Chondrocyte (in vitro differentiated cells): ENCODE results near the gene LTB4R. TPM values are rescaled to one million over a fixed set of nuclear protein-coding genes. Genes with fewer than 3 reads are reported as not detected.

Source experiments
- DNase-seq: peaks from one replicate; pipeline ENCODE4 v3.0.0; 2021; ENCODE audit warnings: mixed read lengths, low spot score
- H3K27ac Mint-ChIP-seq: one replicate; pipeline ENCODE4 v1.8.0; 2021; ENCODE audit warnings: mild to moderate bottlenecking, moderate library complexity, mixed read lengths; ENCODE audit not compliant: unreplicated experiment
- H3K27me3 Mint-ChIP-seq: 2 replicates; pipeline ENCODE4 v1.8.0; 2021; ENCODE audit warnings: low read depth, mixed read lengths
- H3K36me3 Mint-ChIP-seq: 2 replicates; pipeline ENCODE4 v1.8.0; 2021; ENCODE audit warnings: low read depth, mixed read lengths
- H3K4me1 Mint-ChIP-seq: 2 replicates; pipeline ENCODE4 v1.8.0; 2021; ENCODE audit warnings: low read depth, mild to moderate bottlenecking, mixed read lengths
- H3K4me3 Mint-ChIP-seq: one replicate; pipeline ENCODE4 v1.8.0; 2021; ENCODE audit warnings: mild to moderate bottlenecking, moderate library complexity, mixed read lengths; ENCODE audit not compliant: unreplicated experiment
- H3K9me3 Mint-ChIP-seq: 2 replicates; pipeline ENCODE4 v1.8.0; 2021; ENCODE audit warnings: low read depth, mixed read lengths
- CTCF ChIP-seq: fragments of 200-600 bp; sonication (generic); IDR thresholded peaks from 2 replicates; pipeline ENCODE4 v1.5.0; 2021; ENCODE audit warnings: antibody characterized with exemption, mild to moderate bottlenecking, moderate library complexity
- total RNA-seq: library from RNA; stranded (reverse); gene quantifications from 3 replicates; pipeline ENCODE4 v1.2.1, GENCODE V29; 2021

Gene LTB4R
- total RNA-seq, 1 donor from 2014 or later = 7.3 TPM

DNA sequence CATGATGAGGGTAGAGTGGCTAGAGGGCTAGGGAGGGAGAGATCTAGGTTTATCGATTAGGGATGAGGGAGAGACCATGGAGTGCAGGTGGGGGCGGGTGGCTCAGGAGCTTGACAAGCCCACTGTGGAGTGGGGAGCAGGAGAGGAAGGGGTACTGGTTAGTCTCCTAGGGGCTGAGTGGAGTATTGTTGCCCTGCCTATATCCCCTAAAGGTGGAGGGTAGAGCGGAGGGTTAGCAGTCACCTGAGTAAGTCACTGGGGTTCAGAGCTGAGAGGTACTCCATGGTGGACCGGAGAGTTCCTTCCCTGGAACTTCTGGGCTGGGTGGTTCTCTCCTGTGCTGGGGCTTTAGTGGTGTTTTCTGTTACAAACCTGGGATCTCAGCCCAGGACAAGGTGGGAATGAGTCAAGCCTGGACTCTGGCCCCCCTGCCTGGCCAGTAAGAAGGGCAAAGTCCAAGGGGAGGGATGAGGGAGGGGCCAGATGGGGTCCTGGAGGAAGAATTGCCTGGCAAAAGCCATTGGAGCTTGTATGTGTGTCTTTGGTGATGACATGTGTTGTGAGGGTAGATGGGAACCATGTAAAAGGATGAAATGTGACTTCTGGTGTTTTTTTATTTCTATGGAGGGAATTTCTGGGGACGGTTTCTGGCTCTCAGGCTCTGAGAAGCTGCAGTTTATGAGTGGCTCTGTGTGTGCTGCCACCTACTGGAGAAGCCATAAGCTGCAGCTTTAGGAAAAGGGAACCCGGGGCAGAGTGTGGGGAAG lies 3.5 kb upstream of the LTB4R start, which contains the start of gene CIDEB:
CIDEB (minus strand) TSS at position 403 of the 767 bp plus-strand sequence; CDS start at position 284, 119 bp downstream.
- no peak within 1 kb of the TSS for H3K4me3 Mint-ChIP-seq
- H3K27me3 Mint-ChIP-seq = no peaks in the 10 kb centered on the region
- H3K27ac Mint-ChIP-seq = peak within 1 kb of the TSS; percentile 8
- peaks cover 27% of the 10 kb centered on the region for H3K36me3 Mint-ChIP-seq
- peak; percentile 94 for TF ChIP-seq CTCF
- H3K9me3 Mint-ChIP-seq = no peaks in the 10 kb centered on the region
- H3K4me1 Mint-ChIP-seq = peaks cover 6% of the 10 kb centered on the region
- DNase-seq = no peak

DNA sequence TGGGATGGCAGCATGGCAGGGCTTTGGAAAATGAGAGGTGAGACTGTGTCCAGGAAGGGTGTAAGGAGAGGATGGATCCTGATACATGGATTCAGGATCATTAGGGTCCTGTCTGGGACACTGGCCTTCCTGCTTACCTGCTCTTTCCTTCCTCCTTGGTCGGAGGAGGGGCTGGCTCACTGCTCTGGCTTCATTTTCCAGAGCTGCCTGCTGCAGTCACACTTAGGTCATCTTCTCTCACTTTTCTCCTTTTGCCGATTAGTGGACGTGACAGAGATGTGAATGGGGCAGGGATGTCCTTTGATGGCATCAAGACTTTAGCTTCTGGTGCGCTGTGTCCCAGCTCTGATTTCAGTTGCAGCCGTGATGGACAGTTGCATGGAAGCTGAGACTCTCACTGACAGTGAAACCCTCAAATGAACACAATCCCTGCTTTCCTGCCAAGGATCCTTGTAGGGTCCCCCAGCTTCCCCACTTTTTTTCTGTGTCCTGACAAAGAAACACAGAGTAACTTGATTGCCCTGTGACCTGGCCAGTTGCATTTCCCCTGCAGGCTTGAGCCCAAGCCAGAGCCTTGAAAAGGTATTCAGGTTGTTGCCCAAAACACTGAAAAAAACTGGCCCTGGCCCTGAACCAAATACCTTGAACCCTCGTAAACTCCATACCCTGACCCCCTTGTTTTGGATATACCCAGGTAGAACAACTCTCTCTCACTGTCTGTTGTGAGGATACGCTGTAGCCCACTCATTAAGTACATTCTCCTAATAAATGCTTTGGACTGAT lies 2.8 kb upstream of the LTB4R start:
- DNase-seq = no peak
- TF ChIP-seq CTCF = peak; percentile 35
- Mint-ChIP-seq H3K4me3 (no peak overlapping the region), H3K4me1 (peaks cover 6% of the 10 kb centered on the region), H3K27ac (peak overlapping the region; percentile 8), H3K36me3 (peaks cover 25% of the 10 kb centered on the region), H3K9me3 (no peaks in the 10 kb centered on the region), H3K27me3 (no peaks in the 10 kb centered on the region)

- DNase-seq = no peak
- no peak within 1 kb of the TSS for H3K4me3 Mint-ChIP-seq
- TF ChIP-seq CTCF = no peak
- peaks cover 6% of the 10 kb centered on the region for H3K4me1 Mint-ChIP-seq
- peaks cover 18% of the 10 kb centered on the region for H3K36me3 Mint-ChIP-seq
- no peaks in the 10 kb centered on the region for H3K27me3 Mint-ChIP-seq
- H3K27ac Mint-ChIP-seq = no peak within 1 kb of the TSS
- no peaks in the 10 kb centered on the region for H3K9me3 Mint-ChIP-seq
These were observed 1.6 kb upstream of the LTB4R start, which contains the start of gene LTB4R2 for GRCh38 chr14:24309538-24310264. Gene LTB4R2 (plus strand): TSS chr14:24310140. CDS start chr14:24310665, 525 bp downstream.

GRCh38 chr14:24310265-24310645 lies 1.0 kb upstream of the LTB4R start:
- no peaks in the 10 kb centered on the region for H3K9me3 Mint-ChIP-seq
- H3K4me1 Mint-ChIP-seq = peaks cover 6% of the 10 kb centered on the region
- TF ChIP-seq CTCF = no peak
- peaks cover 12% of the 10 kb centered on the region for H3K36me3 Mint-ChIP-seq
- H3K27ac Mint-ChIP-seq = no peak overlapping the region
- no peaks in the 10 kb centered on the region for H3K27me3 Mint-ChIP-seq
- no peak for DNase-seq
- H3K4me3 Mint-ChIP-seq = no peak overlapping the region
